Left lung (tissue), 10 donors: ENCODE data around the gene FGF23. TPM values are rescaled to one million over a fixed set of nuclear protein-coding genes. Genes with fewer than 3 reads are reported as not detected.
"Not testable (repeated sequence)": the region's sequence is repeated elsewhere in the genome, so short reads cannot be mapped to it uniquely, and the experiment has no call there.

Source experiments
- ATAC-seq: fragments of 200-7000 bp; cut with Tn5 transposase; one replicate; pipeline ENCODE4 v1.9.1; 2020; ENCODE audit warnings: moderate library complexity
- DNase-seq, 4 donors: peaks; one replicate each; pipeline ENCODE4 v3.0.0-alpha.2; 2013 to 2020
- H3K27ac ChIP-seq, 2 donors: fragments of 200-600 bp; sonication (generic) in 1 of 2; one replicate each; pipeline versions ENCODE4 v1.5.0 to v1.8.0; 2020 to 2021
- H3K27me3 ChIP-seq, 2 donors: fragments of 200-600 bp; sonication (generic) in 1 of 2; one replicate each; pipeline versions ENCODE4 v1.5.0 to v1.8.0; 2020 to 2021
- H3K36me3 ChIP-seq, 2 donors: fragments of 200-600 bp; sonication (generic) in 1 of 2; one replicate each; pipeline versions ENCODE4 v1.5.0 to v1.8.0; 2020 to 2021
- H3K4me1 ChIP-seq, 2 donors: fragments of 200-600 bp; one replicate each; pipeline ENCODE4 v1.8.0; 2021
- H3K4me3 ChIP-seq, 2 donors: fragments of 200-600 bp; sonication (generic) in 1 of 2; one replicate each; pipeline versions ENCODE4 v1.5.0 to v1.8.0; 2020 to 2021; ENCODE audit warnings: mild to moderate bottlenecking in 1 of 2
- H3K9me3 ChIP-seq, 2 donors: fragments of 200-600 bp; sonication (generic) in 1 of 2; one replicate each; pipeline versions ENCODE4 v1.5.0 to v1.8.0; 2020 to 2021
- intact Hi-C, 2 donors: fragments of 100-400 bp; cut with DNase I; formaldehyde crosslinking; loops; one replicate each; pipeline versions ENCODE4 v1.11.2 to v1.14.2; 2022
- polyA plus RNA-seq, 6 donors: library from polyadenylated mRNA; unstranded; fragments of 120-200 nt; gene quantifications; one replicate each; pipeline ENCODE4 v1.2.1, GENCODE V29; 2013; ENCODE audit not compliant: insufficient read length in 6 of 6
- total RNA-seq, 2 donors: library from RNA; stranded (reverse); fragmentation: NEBNext Ultra II Directional; extraction: Animal tissue kit (Norgen Biotek cat#: 25700); gene quantifications; one replicate each; pipeline ENCODE4 v1.2.1, GENCODE V29; 2021
- TF ChIP-seq, protein P1 (sequence below), 2 donors: fragments of 200-600 bp; sonication (generic) in 1 of 2; IDR thresholded peaks; one replicate each; pipeline versions ENCODE4 v1.5.0 to v1.8.0; 2021; ENCODE audit warnings: antibody characterized with exemption in 2 of 2
- donor health status: DM: no; HTN: yes; CAD: no.
- donor health status: DM: no; HTN: no; CAD: no.

The FGF23 gene
- total and polyA plus RNA-seq, 8 donors = 0.04 to 0.12 (median 0.07) TPM; not detected in 5

DNA sequence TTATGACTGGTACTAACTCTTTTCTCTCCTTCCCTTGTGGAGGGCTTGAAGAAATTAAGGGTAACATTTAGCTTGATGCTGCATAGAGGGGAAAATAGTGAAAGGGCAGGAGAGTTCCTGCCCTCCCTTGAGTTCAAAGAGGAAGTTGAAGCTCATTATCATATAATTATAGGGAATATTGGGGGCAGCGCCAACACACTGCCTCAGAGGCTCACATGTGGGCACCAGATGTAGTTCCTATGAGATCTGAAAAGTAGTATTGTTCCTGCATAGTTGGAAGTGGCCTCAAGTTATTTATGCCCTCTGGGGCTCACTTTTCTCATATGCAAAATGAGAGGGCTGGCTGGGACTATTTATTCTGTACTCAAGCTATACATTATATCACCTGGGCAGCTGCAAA is 33.0 kb upstream of the FGF23 start:
- no peak overlapping the region for H3K4me3 ChIP-seq
- DNase-seq (no peak), ATAC-seq (no peak)
- H3K27me3 ChIP-seq = peaks cover 0 to 40% of the 10 kb centered on the region in 2 donors
- H3K4me1 ChIP-seq = peaks cover 0 to 7% of the 10 kb centered on the region in 2 donors
- no peak overlapping the region for H3K27ac ChIP-seq
- H3K9me3 ChIP-seq = no peaks in the 10 kb centered on the region
- TF ChIP-seq, protein P1, sequence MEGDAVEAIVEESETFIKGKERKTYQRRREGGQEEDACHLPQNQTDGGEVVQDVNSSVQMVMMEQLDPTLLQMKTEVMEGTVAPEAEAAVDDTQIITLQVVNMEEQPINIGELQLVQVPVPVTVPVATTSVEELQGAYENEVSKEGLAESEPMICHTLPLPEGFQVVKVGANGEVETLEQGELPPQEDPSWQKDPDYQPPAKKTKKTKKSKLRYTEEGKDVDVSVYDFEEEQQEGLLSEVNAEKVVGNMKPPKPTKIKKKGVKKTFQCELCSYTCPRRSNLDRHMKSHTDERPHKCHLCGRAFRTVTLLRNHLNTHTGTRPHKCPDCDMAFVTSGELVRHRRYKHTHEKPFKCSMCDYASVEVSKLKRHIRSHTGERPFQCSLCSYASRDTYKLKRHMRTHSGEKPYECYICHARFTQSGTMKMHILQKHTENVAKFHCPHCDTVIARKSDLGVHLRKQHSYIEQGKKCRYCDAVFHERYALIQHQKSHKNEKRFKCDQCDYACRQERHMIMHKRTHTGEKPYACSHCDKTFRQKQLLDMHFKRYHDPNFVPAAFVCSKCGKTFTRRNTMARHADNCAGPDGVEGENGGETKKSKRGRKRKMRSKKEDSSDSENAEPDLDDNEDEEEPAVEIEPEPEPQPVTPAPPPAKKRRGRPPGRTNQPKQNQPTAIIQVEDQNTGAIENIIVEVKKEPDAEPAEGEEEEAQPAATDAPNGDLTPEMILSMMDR (IDR thresholded peaks at IDR 0.05) = no peak
- intact Hi-C loops = no loop called here
- H3K36me3 ChIP-seq = no peaks in the 10 kb centered on the region

DNA sequence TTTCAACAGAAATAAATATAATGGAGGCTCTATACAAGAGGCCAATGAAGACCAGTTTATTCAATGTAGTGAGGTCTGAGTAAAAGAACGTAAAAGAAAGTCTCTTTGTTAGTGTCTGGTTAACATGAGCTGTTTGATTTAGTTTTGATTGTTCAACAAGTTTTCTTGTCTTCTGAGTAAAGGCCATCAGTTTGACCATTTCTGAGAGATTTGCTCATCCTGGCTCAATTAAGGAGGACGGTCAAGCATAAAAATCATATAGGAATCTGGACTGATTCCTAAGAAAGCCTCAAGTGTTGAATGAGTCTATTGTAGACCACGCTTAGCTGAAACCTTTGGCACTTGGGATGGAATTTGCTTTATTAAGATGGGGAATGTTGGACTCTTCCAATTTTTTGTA is 32.5 kb upstream of the FGF23 start:
- TF ChIP-seq, protein P1 (IDR thresholded peaks at IDR 0.05) = no peak
- H3K4me3 ChIP-seq = no peak overlapping the region
- no peak for ATAC-seq
- H3K4me1 ChIP-seq = peaks cover 0 to 7% of the 10 kb centered on the region in 2 donors
- no peaks in the 10 kb centered on the region for H3K36me3 ChIP-seq
- no peak for DNase-seq
- peaks cover 0 to 36% of the 10 kb centered on the region in 2 donors for H3K27me3 ChIP-seq
- H3K27ac ChIP-seq = no peak overlapping the region
- intact Hi-C loops = no loop called here
- H3K9me3 ChIP-seq = no peaks in the 10 kb centered on the region

DNA sequence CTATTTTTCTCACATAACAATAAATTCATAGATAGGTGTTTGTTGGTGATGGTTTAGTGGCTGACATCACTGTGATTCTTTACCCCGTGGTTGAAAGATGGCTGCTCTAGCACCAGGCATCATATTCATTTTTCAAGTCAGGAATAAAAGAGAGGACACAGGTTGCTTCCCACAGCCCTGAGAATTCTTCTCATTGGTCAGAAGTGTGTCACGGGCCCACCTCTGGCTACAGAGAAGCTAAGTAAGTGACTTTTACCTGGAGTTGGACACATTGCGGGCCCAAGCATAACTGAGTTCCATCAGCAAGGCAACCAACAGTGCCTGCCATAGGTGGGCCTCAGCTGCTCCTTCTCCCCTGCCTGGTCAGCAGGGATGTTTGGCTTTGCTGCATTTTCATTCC is 27.6 kb upstream of the FGF23 start:
- ATAC-seq (no peak), DNase-seq (no peak)
- Histone ChIP-seq H3K27ac (no peak overlapping the region), H3K4me1 (no peaks in the 10 kb centered on the region), H3K9me3 (no peaks in the 10 kb centered on the region), H3K36me3 (no peaks in the 10 kb centered on the region), H3K4me3 (no peak overlapping the region), H3K27me3 (peaks cover 0 to 5% of the 10 kb centered on the region in 2 donors)
- TF ChIP-seq, protein P1 (IDR thresholded peaks at IDR 0.05) = no peak
- intact Hi-C loops = no loop called here

DNA sequence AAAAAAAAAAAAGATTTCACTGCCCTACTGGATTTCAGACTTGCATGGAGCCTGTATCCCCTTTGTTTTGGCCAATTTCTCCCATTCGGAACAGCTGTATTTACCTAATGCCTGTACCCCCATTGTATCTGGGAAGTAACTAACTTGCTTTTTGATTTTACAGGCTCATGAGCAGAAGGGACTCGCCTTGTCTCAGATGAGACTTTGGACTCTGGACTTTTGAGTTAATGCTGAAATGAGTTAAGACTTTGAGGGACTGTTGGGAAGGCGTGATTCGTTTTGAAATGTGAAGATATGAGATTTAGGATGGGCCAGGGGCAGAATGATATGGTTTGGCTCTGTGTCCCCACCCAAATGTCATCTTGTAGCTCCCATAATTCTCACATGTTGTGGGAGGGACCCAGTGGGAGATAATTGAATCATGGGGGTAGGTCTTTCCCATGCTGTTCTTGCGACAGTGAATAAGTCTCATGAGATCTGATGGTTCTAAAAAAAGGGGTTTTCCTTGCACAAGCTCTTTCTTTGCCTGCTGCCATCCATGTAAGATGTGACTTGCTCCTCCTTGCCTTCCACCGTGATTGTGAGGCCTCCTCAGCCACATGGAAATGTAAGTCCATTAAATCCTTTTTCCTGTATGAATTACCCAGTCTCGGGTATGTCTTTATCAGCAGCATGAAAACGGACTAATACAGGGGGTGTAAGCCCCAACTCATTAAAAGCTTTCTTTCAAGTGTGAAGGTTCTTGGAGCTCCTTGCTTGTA is 25.5 kb upstream of the FGF23 start:
- DNase-seq, H3K27ac ChIP-seq, intact Hi-C loops, ATAC-seq, H3K4me1 ChIP-seq, H3K36me3 ChIP-seq, H3K4me3 ChIP-seq, H3K9me3 ChIP-seq: not testable (repeated sequence)
- H3K27me3 ChIP-seq = peaks cover 0 to 11% of the 10 kb centered on the region in 2 donors

DNA sequence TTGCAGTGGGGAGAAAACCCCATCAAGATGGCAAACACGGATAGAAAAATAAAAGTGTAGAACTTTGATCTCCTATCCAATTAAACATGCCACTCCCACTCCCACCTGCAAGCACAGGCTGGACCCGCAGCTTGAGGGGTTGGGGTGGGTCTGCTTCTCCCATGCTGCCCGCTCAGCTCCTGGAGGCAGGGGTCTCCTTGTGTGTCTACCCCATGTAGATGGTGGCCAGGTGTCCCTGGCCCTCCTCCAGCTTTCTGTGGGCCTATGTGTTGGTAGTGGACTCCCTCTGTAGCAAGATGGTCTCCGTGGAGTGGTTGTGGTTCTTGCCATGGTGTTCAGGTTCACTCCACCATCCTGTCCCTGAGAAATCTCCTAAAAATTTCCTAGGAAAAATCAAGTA is 23.5 kb upstream of the FGF23 start:
- Histone ChIP-seq H3K9me3 (no peaks in the 10 kb centered on the region), H3K4me1 (no peaks in the 10 kb centered on the region), H3K36me3 (no peaks in the 10 kb centered on the region), H3K27ac (no peak overlapping the region), H3K27me3 (peaks cover 0 to 16% of the 10 kb centered on the region in 2 donors), H3K4me3 (no peak overlapping the region)
- TF ChIP-seq, protein P1 (IDR thresholded peaks at IDR 0.05) = no peak
- ATAC-seq = no peak
- no peak for DNase-seq
- intact Hi-C loops = no loop called here

DNA sequence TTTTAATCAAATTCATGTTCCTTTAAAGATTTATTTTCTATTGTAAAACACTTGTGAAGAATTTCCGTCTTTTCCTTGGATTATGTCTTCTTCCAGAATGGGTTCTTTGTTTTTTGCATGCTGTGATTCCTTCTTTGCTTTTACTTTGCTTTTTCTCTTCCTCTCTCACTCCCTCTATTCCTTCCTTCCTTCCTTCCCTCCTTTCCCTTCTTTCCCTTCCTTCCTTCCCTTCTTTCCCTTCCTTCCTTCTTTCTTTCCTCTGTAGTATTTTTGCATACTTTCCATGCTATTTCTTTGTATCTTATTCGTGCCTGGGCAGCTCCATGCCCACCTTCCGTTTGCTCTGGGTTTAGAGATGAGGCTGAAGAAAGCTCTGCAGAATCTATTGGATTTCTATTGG is 21.6 kb upstream of the FGF23 start:
- TF ChIP-seq, protein P1 (IDR thresholded peaks at IDR 0.05) = no peak
- no peak for DNase-seq
- H3K27me3 ChIP-seq = peaks cover 0 to 16% of the 10 kb centered on the region in 2 donors
- H3K27ac ChIP-seq = no peak overlapping the region
- intact Hi-C loops = no loop called here
- no peaks in the 10 kb centered on the region for H3K4me1 ChIP-seq
- ATAC-seq = no peak
- no peaks in the 10 kb centered on the region for H3K9me3 ChIP-seq
- no peak overlapping the region for H3K4me3 ChIP-seq
- H3K36me3 ChIP-seq = no peaks in the 10 kb centered on the region
